ENCODE data around the gene CAPN14.

CAPN14 gene

DNA sequence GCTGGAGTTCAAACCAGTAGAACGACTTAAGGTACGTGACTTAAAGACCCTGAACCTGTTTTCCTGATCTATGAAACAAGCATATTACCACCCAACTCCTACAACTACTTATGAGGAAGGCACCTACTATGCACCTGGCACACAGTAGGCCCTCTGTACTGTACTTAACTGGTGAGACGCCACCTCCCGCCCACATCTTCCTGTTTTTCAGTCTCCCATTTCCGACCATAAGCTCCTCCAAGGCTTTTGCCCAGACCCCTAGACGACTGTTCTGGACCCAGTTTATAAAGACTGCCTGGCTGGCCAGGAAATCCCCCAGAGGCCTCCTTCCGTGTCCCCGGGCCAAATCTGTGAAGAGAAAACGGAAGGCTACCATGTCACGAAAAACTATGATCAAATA, 80.6 kb downstream of the CAPN14 start:
- H3K4me1 Mint-ChIP-seq, result peaks cover 16% of the 10 kb centered on the region
- H3K9me3 Mint-ChIP-seq, result peaks cover 5% of the 10 kb centered on the region
- TF ChIP-seq, protein P1, sequence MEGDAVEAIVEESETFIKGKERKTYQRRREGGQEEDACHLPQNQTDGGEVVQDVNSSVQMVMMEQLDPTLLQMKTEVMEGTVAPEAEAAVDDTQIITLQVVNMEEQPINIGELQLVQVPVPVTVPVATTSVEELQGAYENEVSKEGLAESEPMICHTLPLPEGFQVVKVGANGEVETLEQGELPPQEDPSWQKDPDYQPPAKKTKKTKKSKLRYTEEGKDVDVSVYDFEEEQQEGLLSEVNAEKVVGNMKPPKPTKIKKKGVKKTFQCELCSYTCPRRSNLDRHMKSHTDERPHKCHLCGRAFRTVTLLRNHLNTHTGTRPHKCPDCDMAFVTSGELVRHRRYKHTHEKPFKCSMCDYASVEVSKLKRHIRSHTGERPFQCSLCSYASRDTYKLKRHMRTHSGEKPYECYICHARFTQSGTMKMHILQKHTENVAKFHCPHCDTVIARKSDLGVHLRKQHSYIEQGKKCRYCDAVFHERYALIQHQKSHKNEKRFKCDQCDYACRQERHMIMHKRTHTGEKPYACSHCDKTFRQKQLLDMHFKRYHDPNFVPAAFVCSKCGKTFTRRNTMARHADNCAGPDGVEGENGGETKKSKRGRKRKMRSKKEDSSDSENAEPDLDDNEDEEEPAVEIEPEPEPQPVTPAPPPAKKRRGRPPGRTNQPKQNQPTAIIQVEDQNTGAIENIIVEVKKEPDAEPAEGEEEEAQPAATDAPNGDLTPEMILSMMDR (IDR thresholded peaks at IDR 0.05; ENCODE audit: unreplicated experiment in 3 of 3), result no peak
- H3K27me3 Mint-ChIP-seq (ENCODE audit: low read depth), result peaks cover 89% of the 10 kb centered on the region
- H3K36me3 Mint-ChIP-seq (ENCODE audit: low read depth), result no peaks in the 10 kb centered on the region
- peak overlapping the region; percentile 6 to 62 (median 37) for H3K27ac Mint-ChIP-seq
- peak overlapping the region; percentile 76 to 86 (median 84) for H3K4me3 Mint-ChIP-seq

DNA sequence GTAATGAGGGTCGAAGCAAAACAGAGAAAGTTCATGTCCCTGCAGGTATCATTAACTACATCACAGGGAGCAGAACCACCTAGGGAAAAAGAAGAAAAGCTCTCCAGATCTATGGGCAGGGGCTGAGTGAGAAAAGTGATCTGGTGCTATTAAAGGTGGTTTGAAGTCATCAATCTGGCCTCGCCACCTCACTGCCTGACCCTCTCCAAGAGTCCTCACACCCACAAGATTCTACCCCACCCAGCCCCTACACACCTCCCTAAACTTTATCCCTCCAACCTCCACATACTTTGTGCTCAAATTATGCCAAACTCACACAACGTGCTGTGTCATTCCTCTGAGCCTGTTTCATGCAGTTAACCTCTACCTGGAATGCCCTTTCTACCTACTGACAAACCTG, 81.3 kb downstream of the CAPN14 start:
- Mint-ChIP-seq H3K9me3 (peaks cover 5% of the 10 kb centered on the region), H3K27ac (peak overlapping the region in 1 of 3 experiments; percentile 7), H3K4me3 (peak overlapping the region; percentile 76 to 86 (median 84)), H3K36me3 (ENCODE audit: low read depth) (no peaks in the 10 kb centered on the region), H3K4me1 (peaks cover 16% of the 10 kb centered on the region), H3K27me3 (ENCODE audit: low read depth) (peaks cover 86% of the 10 kb centered on the region)
- TF ChIP-seq, protein P1 (IDR thresholded peaks at IDR 0.05; ENCODE audit: unreplicated experiment in 3 of 3), result no peak

DNA sequence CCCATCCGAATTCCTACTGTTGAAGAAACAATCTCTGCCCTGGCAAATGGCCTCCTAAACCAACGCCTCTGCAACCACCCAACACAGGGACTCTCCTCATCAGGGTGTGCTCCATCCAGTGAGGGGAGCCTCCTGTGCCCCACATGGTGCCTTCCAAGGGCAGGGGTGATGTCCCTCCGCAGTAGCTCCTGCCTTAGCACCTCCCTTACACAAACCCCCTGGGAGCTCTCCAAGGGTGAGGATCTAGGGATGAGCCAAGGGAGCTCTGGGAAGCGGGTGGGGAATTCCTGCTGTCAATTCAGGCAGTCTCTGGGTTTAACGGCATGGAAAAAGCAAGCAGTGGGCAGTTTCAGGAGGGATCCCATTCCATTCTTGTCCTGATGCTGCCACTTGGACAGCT, 82.8 kb downstream of the CAPN14 start:
- Mint-ChIP-seq H3K4me1 (peaks cover 21% of the 10 kb centered on the region), H3K36me3 (ENCODE audit: low read depth) (no peaks in the 10 kb centered on the region), H3K27me3 (ENCODE audit: low read depth) (peaks cover 79% of the 10 kb centered on the region), H3K4me3 (no peak overlapping the region), H3K9me3 (peaks cover 5% of the 10 kb centered on the region), H3K27ac (no peak overlapping the region)
- TF ChIP-seq, protein P1 (IDR thresholded peaks at IDR 0.05; ENCODE audit: unreplicated experiment in 3 of 3), result no peak

DNA sequence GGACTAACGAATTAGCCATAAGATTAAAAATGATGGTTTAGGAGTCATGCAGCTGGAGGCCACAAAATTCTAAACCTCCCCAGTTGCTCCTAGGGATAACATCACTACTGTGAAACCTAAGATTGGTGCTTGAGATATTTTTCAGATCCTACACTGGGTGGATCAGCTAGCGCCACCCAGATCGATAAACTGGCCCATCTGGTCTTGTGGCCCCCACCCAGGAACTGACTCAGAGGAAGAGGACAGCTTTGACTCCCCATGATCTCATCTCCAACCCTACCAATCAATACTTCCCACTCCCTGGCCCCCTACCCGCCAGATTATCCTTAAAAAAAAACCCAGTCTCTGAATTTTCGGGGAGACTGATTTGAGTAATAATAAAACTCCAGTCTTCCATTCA, 84.5 kb downstream of the CAPN14 start:
- peaks cover 65% of the 10 kb centered on the region for H3K27me3 Mint-ChIP-seq (ENCODE audit: low read depth)

DNA sequence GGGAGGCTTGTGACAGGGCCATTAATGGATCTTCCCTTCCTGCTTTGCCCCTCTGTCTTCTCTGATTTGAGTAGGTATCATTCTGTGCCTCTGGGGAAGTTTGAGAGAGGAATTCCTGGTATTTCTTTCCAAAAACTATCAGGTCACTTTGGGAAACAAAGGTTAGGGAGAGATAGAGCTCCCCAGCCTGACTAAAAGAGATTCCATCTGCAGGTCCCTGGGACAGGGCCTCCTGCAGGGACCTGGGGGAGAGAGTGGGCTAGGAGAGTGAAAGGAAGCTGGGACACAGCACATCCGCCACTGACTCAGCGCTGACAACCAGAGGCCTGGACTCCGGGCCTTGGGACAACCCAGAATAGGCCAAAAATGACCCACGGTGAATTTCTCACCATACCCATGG, 85.4 kb downstream of the CAPN14 start:
- H3K27me3 Mint-ChIP-seq (ENCODE audit: low read depth), result peaks cover 58% of the 10 kb centered on the region
- no peak overlapping the region for H3K4me3 Mint-ChIP-seq
- no peaks in the 10 kb centered on the region for H3K36me3 Mint-ChIP-seq (ENCODE audit: low read depth)
- no peak overlapping the region for H3K27ac Mint-ChIP-seq
- H3K9me3 Mint-ChIP-seq, result peaks cover 2% of the 10 kb centered on the region
- TF ChIP-seq, protein P1 (IDR thresholded peaks at IDR 0.05; ENCODE audit: unreplicated experiment in 3 of 3), result no peak
- H3K4me1 Mint-ChIP-seq, result peaks cover 17% of the 10 kb centered on the region

More for the DNA sequence above, 84.5 kb downstream of the CAPN14 start:
- Mint-ChIP-seq H3K4me1 (peaks cover 21% of the 10 kb centered on the region), H3K4me3 (no peak overlapping the region), H3K27ac (no peak overlapping the region), H3K36me3 (ENCODE audit: low read depth) (no peaks in the 10 kb centered on the region), H3K9me3 (peaks cover 5% of the 10 kb centered on the region)
- TF ChIP-seq, protein P1 (IDR thresholded peaks at IDR 0.05; ENCODE audit: unreplicated experiment in 3 of 3), result no peak

DNA sequence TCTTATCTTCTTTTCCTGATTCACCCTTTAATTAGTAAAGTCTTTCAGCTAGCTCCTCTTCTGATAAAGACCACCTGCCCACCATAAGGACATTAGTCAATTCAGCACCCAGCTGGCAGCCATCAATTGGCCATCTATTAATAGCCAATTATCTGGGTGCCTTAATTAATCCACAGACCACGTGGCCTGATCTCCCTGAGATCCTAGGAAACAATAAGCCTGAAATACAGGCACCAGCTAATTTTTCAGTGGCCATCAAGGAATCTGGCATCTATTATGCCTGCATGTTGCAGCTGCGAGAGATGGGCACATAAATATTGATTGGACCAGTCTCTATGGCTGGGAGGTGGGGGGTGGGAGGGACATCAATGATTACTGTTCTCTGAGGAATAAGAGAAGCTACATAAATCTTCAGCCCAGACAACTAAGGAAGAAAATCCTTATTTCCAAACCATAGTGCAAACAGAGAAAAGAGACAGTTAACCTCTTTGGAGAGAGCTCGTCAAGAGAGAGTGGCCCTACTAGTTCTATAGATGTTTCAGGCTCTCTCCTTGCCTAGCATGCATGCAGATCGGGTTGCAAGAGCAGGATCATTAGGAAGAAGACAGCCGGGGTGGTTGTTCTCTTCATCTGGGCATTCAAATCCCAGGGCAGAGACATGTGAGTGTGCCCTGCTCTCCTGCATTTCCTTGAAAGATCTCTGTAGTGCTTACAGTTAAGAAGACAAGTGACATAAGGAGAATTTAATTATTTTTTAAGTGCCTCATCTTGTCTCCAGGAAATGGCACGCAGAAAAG, 87.7 kb downstream of the CAPN14 start:
- Mint-ChIP-seq H3K27ac (peak overlapping the region in 1 of 3 experiments; percentile 74), H3K36me3 (ENCODE audit: low read depth) (no peaks in the 10 kb centered on the region), H3K9me3 (no peaks in the 10 kb centered on the region), H3K4me3 (no peak overlapping the region), H3K27me3 (ENCODE audit: low read depth) (peaks cover 43% of the 10 kb centered on the region), H3K4me1 (peaks cover 5% of the 10 kb centered on the region)
- TF ChIP-seq, protein P1 (IDR thresholded peaks at IDR 0.05; ENCODE audit: unreplicated experiment in 3 of 3), result no peak
